Left forelimb (tissue), 1 donor: ENCODE results near the gene PRKG2.
A peak's percentile ranks its signal among the peaks of the same experiment; 100 is the strongest.

Experiments
- DNase-seq: peaks from one replicate; pipeline ENCODE4 v3.0.0-alpha.2; 2018; ENCODE audit warnings: low spot score

PRKG2 gene

DNA sequence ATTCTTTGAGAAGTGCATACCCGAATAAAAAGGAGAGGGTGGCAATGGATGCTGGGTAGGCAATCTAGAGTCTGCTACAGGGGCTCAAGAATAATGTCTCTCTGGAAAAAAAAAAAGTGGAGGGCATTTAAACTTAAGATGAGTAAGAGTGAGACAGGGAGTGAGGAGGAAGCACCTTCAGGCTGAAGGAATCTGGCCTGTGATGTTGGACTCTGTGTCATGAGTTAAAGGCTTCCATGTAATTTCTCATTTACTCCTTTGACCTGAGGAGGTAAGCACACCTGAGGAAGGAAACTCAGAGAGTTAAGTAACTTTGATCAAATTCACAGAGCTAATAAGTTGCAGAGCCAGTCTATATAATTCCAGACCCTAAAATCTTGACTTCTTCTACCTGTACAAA lies 3.2 kb upstream of the PRKG2 start:
- DNase-seq: no peak

DNA sequence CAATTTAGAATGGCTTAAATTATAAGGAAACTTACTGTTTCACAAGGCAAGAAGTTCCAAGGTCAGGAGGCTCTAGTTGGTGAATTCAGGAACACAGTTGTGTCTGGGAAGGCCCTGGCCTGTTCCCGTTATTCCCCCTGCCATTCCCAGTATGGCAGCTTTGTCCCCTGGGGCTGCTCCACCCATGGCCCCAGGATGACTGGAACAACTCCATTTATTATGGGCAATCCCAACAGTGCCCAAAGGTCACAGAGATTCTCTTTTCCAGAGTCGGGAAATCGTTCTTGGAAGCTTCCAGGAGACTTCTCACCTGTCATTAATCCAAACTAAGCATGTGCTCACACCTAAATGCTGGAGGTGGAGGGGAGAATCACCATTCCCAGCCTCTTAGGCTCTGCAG lies 2.8 kb upstream of the PRKG2 start:
- no peak for DNase-seq

DNA sequence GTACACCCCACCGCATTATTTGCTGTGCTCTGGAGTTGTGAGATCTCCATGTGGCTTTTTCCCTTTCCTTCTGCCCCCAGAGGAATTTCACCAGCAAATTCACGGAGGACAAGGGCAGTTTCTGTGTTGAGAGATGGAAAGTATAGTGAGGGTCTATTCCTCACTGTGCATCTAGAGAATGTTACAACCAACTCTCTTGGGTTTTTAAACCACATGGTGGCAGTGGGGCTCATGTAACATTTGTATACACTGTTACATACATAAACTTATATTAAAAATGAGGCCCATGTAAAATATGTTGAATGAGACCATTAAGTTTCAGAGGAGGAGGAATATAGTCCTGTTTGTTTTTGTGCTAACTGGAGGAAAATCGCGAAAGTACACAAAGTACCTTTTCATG lies 909 bp upstream of the PRKG2 start:
- no peak for DNase-seq

DNA sequence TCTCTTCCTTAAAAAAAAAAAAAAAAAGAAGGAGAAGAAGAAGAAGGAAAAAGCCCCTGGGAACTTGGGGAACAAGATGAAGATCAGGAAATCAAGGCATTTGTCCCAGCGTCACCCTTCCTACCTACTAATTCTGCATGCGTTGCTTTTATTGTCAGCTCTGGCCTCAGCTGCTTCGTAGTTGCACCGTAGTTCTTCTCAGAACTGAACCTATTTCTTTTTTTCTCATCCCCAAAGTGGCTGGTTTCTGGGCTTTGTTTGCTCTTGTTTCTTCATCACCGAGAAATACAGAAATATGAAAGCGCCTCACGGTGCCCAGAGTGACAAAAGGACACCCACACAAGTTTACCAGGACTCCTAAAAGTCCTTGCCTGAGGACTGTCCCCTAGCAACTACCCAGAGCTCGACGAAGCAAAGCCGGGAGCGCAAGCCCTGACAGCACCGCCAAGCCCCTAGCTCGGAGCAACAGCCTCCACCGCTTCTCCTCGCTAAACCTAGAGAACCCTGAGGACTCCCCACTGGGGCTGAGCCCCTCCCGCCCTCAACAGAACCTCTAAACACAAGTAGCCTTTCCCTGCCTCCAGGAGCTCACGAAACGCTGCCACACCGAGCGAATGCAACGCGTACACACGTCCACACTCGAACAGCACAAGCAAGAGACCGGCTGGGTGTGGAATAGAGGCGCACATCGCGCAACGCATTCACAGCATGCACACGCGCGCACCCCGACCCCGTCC lies 710 bp downstream of the PRKG2 start:
- peak; percentile 72 for DNase-seq

DNA sequence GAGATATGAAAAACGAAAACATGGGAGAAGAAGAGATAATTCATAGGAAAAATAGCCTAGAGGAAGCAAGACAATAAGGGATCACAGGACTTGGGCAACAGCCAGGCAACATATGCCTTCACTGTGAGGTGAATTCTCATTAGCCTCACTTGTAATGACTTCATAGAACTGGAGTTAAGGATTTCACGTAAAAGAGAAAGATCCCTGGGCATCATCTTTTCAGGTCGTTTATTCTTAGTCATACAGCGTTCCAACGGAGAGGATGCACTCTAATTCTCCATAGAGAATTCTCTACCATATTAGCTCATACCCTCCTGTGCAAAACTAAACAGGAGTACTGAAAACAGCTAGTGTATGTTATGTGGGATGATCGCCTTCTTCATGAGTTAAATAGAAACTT lies 1.4 kb downstream of the PRKG2 start:
- no peak for DNase-seq

DNA sequence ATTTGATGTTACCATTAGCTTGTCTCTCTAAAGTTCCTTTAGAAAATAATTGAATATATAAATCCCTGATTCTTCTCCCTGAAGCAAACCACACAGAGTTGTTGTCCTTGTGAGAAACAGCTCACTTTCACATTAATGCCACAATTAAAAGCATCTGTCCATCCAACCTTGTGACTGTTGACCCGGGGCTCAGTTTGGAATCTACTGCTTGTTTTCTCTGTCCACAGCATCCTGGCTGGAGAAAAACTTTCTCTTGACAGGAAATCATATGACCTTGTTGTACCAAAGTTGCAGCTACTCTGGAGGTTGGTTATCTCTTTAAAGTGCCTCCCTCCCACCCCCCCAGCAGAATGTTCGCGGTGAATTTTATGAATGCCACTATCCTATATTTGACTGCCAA lies 3.1 kb downstream of the PRKG2 start:
- no peak for DNase-seq

DNA sequence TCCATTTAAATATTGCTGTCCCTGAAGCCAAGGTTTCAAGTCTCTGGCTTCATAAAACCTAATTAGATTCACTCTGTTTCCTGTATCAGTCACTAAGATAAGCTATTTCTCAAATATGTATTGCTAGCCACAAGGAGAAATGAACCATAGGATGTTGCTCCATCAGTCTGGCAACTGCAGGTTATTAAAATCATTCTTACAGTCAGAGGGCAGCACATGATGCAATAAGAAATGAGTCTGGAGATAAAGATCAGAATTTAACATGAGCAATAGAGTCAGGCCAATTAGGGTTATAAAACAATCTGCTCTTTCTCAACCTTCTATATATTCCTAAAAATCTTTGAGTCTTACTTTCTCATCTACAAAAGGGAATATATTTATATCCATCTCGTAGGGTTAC lies 7.2 kb downstream of the PRKG2 start:
- no peak for DNase-seq

DNA sequence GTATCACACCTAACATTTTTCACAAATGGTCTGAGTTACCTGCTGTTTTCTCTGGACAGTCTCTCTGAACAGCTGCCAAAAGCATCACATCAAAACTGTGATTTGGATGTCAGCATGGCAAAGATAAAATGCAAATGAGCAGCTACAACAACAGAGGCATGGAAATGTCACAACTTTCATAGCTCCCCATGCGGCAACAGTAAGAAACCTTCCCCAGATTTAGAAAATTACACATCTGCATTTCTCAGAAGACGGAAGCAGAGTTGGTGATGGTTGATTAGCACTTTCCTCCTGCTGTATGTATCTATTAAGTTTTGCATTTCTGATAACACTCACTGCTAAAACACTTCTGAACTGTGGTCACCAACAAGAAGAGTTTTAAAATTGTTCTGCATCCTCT lies 9.7 kb downstream of the PRKG2 start:
- no peak for DNase-seq

DNA sequence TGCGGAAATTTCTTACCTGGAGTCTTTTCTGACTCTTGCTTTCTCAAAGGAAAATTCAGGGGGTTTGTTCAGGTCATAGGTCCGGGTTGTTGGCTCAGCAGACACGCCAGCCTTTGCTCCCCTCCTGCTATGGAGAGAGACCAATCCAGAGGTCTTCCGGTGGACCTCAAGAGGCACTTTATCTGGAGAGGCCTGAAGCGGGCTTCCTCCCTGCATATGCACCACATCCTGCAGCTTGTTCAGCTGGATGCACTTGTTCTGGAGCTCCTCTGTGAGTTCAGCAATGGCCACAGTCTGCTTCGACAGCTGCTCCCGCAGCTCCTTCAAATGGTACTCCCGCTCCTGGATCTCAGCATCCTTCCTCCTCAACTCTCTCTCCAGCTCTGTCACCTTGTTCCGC lies 10.5 kb downstream of the PRKG2 start:
- no peak for DNase-seq

DNA sequence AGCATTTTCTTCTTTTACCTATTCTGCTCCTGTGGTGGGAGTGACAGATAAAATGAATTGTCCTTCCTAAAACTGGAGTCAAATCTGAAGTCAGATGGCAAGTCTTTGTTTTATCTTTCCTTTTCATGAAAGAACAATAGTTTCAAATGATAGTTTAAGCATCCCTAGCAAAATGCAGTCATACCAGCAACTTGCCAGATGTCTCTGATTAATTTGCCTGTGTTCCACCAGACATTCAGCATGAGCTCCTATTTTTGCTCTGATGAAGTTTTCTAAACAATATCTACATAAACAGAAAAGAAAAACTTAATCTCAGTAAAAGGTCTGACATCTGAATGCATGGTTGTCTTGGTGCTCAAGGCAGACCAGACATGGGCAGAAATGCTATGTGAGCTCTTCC lies 15.2 kb downstream of the PRKG2 start:
- no peak for DNase-seq

DNA sequence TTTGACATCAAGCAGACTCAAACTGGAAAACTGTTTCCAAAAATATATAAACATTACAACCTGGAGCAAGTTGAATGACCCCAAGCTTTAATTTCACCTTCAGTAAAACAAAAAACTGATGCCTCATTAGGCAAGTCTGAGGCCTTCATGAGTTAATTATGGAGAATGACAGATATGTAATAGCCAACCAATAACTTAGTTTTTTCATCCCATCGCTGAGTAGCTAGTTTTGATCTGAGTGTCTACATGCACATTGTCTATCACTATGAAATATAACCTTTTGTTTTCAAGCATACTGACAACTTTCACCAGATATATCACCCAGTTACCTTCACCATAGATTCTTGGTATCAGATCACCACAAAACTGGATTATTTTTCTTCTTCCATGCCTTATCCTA lies 16.4 kb downstream of the PRKG2 start:
- no peak for DNase-seq

DNA sequence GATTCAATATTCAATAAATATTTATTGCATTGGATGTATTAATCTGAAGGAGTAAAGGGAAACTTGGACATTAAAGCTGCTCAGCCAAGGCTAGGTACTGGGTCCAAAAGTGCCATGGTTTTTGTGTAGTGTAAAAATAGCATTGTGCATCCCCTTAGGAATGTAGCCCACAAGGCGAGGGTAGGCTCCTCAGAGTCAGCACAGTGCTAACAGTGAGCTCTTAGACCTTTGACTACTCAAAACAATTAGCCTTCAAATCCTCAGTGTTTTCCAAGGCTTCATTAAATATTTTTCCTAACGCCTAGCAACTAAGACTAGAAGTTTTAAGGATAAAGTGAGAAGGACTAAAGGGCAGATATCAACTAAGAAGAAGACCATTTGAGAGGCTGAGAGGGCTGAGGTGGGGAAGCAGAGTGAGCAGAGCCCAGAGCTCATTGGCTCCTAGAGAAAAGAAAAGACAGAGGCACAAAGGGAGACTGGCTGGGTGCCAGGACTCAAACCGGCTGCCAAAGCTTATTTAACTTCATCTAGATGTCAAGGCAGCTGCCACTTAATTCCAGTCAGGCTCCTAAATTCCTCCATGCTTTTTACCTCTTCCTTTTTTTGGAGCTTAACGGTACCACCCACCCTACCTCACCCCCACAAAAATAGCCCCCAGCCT lies 17.0 kb downstream of the PRKG2 start:
- no peak for DNase-seq

DNA sequence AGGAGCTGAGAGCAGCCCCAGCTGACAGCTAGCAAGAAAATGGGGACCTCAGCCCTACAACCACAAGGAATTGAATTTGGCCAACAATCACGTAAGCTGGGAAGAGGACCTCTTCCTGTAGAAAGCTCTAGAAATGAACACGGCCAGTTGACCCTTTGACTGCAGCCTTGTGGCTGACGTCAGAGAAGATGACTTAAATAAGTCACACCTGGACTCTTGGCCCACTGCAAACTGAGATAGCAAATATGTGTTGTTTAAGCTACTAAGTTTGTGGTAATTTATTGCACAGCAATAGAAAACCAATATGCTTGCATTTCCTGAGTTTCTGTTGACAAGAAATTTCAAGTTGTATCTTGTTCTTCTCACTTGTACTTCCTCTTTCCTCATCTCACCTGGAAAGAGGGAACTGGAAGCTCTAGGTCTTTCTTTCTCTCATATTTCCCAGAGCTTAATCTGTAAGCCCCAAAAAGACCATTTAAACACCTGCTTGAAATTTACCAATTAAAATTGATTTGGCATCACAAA lies 18.8 kb downstream of the PRKG2 start:
- DNase-seq: no peak

DNA sequence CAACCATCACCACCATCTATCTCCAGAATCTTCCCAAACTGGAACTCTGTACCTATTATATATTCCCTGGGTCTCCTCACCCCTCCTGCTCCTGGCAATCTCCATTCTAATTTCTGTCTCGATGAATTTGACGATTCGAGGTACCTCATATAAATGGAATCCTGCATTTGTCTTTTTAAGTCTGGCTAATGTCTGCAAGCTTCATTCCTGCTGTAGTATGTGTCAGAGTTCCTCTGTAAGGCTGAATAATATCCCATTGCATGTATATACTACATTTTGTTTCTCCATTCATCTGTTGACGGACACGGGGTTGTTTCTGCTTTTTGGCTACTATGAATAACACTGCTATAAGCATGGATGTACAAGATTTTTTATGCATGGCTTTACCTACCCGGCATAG lies 19.5 kb downstream of the PRKG2 start:
- no peak for DNase-seq

DNA sequence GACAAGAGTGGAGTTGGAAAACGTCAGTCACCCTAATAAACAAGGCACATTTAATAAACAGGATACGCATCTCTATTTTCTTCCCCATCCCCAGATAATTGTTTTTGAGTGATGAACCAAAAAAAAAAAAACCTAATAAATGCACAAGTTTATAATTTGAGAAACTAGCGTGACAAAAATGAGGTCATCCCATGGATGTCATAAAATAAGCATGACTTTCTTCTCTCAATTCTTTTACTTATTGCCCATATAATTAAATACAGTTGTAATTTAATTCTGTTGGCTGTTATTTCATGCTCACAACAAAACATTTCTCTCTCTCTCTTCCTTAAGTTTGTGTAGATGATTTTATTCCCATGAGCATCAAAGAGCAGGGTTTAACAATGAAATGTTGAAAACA lies 20.7 kb downstream of the PRKG2 start:
- no peak for DNase-seq

DNA sequence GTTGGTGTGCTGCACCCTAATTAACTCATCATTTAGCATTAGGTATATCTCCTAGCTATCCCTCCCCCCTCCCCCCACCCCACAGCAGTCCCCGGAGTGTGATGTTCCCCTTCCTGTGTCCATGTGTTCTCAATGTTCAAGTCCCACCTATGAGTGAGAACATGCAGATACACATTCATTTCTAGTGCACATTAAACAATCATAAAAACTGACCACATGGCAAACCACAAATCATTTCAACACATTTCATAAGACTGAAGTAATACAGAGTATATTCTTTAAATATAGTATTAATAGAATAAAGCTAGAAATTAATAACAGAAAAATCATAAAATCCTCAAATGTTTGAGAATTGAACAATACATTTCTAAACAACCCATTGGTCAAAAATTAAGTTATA lies 34.1 kb downstream of the PRKG2 start:
- no peak for DNase-seq

DNA sequence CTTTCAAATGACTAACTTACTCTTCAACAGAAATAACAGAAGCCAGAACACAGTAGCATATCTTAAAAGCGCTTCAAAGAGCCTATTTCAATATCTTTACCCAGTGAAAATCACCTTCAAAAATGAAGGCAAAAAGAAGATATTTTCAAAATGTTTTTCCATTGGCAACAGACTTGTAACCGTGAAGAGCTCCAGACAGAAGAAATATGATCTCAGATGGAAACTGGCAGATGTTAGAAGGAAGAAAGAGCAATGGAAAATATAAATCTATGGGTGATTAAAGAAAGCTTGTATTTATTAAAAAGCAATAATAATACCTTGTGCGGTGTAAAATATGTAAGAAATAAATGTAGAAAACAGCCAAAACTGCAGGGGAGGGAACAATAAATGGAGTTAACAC lies 35.7 kb downstream of the PRKG2 start:
- no peak for DNase-seq

DNA sequence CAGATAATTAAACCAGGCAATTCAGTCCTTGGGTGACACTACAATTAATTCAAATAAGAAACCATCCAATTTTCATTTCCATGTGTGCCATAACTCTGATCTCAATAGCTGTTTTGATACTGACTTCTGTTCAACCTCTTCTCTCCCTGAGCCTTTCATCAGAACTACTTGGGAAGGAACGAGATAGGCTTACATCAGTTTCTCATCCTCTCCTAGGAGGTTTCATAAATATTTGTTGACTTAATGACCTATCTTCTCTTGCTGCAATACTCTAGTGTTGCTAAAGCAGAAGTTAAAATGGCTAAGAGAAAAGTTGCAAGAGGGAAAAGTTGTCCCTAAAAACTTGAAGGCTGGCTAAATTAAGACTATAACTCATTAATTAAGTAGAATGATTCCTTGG lies 41.8 kb downstream of the PRKG2 start:
- no peak for DNase-seq

DNA sequence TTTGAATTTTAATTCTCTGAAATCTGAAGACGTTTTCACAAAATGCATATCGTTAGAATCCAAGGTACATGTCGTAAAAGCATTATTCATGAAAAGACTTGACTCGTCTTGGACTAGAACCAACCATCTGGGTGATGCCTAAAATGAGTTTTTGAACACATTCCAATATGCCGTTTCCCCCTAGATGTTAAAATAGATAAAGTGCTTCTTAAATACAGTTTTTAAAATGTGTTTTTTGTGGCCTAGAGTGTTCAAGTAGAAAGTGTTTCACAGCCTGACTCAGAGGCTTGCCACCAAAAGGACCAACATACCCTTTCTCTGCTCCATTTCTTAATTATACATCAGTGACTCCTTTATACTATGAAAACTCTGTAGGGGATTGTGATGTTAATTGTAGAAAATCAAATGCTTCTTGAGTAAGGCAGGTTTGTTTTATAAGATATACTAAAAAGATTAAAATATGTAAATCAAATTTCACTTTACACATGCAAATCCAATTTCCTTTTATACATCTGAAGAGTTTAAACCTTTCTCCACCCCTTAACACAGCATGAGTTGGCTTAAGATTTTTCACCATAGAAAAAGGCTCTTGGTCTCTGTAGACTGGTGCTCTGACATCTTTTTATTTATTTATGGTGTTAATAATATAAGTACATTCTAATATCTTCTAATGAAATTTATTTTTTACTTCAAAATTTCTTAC lies 48.4 kb downstream of the PRKG2 start:
- DNase-seq: no peak

DNA sequence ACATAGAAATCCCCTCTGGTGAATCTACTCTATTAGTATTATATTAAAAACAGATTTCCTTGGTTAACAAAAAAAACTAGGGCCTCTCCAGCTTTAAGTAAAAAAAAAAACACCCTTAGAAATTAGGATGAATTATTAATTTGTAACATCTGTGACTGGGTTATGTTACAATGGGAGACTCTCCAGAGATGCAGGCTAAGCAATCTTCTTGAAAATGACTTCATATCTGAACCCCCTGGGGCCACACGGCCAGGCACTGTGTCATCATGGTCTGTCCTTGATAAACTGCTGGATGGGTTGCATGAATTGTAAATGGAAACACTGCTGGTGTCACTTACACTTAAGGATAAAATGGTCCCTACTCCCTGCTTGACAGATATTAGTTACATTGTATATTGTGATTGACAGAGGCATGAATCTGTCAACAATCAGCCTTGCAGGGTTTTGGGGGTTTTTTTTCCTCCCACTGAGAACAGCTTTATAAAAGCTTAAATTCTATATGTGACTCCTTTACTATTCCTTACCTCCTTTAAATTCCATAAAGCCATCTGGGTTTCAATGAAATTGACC lies 49.1 kb downstream of the PRKG2 start:
- no peak for DNase-seq

DNA sequence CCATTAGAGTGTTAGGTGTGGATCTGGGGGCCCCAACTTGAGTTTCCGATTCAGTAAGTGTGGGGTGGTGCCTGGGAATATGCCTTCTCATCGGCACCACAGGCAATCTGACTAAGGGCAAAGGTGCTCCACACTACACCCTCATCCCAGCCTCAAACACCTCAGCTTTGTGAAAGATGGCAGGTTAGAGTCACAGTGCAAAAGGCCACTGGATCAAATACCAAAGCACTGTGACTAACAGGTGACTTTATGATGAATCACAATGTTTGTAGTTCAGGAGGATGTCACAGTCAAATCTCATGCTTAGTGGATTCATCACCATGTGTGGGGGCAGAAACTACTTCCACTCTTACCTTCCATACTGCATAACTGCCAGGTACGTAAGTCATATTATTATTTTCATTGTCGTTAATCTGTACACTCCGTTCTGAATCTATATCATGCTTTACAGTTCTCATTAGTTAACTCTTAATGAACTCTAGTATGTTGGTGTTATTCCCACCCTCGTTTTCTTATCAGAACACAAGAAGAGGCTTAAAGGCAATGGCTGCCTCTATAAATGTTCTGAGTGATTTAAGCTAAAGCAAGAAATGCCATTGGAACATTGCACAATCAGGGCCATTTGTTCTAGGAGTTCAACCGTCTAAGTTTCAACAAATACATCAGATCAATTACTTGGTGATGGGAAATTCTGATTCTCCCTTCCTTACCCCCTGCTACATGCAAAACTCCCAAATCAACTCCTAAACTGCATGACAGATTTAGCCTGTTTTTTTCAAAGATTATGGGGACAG lies 50.2 kb downstream of the PRKG2 start:
- DNase-seq: no peak

DNA sequence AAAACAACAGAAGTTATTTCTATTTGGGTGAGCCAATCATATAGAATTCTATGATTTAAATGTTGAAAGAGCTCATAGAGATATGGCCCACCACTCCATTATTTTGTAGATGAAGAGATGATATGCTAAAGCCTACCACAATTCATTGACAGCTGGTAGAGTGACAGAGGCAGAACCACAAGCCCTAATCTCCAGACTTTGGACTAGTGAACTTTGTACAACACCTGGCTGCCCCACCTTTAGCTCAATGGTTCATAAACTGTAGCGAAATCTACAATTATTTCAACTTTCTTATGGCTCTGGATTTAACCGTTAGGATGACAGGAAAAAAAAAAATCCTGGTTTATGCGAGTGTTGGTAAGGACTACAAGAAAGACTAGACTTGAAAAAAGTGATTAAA lies 50.9 kb downstream of the PRKG2 start:
- no peak for DNase-seq
